IMR-90 (cell line): ENCODE measurements around the gene TMEM256. TPM values are rescaled to one million over a fixed set of nuclear protein-coding genes. Genes with fewer than 3 reads are reported as not detected.

Experiments used
- ATAC-seq: fragments of 200-7000 bp; cut with Tn5 transposase; 2 replicates; pipeline ENCODE4 v1.9.1; 2020; ENCODE audit warnings: low read depth, mild to moderate bottlenecking, moderate library complexity
- BruUV-seq: library from RNA; stranded (reverse); fragments of 400-500 nt; replicated peaks from 2 replicates; lab custom pipeline; 2021; lab: Mats Ljungman, UMichigan
- CTCF ChIA-PET: fragments of 300-600 bp; formaldehyde crosslinking; extraction: SDS; loops from one replicate; lab custom pipeline; 2021; ENCODE audit warnings: antibody characterized with exemption; lab: Yijun Ruan, JAX
- POLR2A ChIA-PET: fragments of 300-600 bp; sonication (Branson Sonifier 250); formaldehyde crosslinking; loops from one replicate; lab custom pipeline; 2022; ENCODE audit warnings: antibody characterized with exemption; ENCODE audit not compliant: unreplicated experiment; lab: Charles Lee
- DNase-seq: peaks from one replicate; pipeline ENCODE4 v3.0.0; 2013
- H2AFZ ChIP-seq: replicated peaks from 2 replicates; pipeline ENCODE3; 2013; ENCODE audit warnings: low read length, mild to moderate bottlenecking; ENCODE audit not compliant: poor library complexity
- H2AK5ac ChIP-seq: 2 replicates; pipeline ENCODE4 v1.6.1; 2013; ENCODE audit warnings: low read depth, low read length, inconsistent platforms
- H2AK9ac ChIP-seq: replicated peaks from 2 replicates; pipeline ENCODE3; 2013; ENCODE audit warnings: mild to moderate bottlenecking, low read depth, low read length, moderate library complexity; ENCODE audit not compliant: poor library complexity
- H2BK120ac ChIP-seq: 2 replicates; pipeline ENCODE4 v1.6.1; 2013; ENCODE audit warnings: low read depth, low read length, inconsistent platforms
- H2BK15ac ChIP-seq: 3 replicates; pipeline ENCODE4 v1.6.1; 2013; ENCODE audit warnings: low read depth, low read length, inconsistent platforms
- H2BK20ac ChIP-seq: 2 replicates; pipeline ENCODE4 v1.6.1; 2013; ENCODE audit warnings: low read depth, mild to moderate bottlenecking, inconsistent platforms, low read length, moderate library complexity
- H2BK5ac ChIP-seq: 2 replicates; pipeline ENCODE4 v1.6.1; 2013; ENCODE audit warnings: mild to moderate bottlenecking, low read depth, low read length, inconsistent platforms; ENCODE audit not compliant: poor library complexity, severe bottlenecking
- H3K14ac ChIP-seq: replicated peaks from 2 replicates; pipeline ENCODE4 v1.6.1; 2013; ENCODE audit warnings: low read depth, low read length, inconsistent platforms
- H3K18ac ChIP-seq: 2 replicates; pipeline ENCODE4 v1.6.1; 2013; ENCODE audit warnings: low read depth, low read length, control low read depth
- H3K23ac ChIP-seq: 2 replicates; pipeline ENCODE4 v1.6.1; 2013; ENCODE audit warnings: low read depth, low read length, inconsistent platforms
- H3K27ac ChIP-seq: 2 replicates; pipeline ENCODE4 v1.5.1; 2013; ENCODE audit warnings: mild to moderate bottlenecking, control low read depth, low read length; ENCODE audit not compliant: insufficient read depth
- H3K27me3 ChIP-seq: 2 replicates; pipeline ENCODE4 v1.6.1; 2013; ENCODE audit warnings: low read length; ENCODE audit not compliant: control insufficient read depth, insufficient read depth
- H3K36me3 ChIP-seq: 2 replicates; pipeline ENCODE4 v1.6.1; 2013; ENCODE audit warnings: low read length, mixed read lengths; ENCODE audit not compliant: control insufficient read depth, insufficient read depth
- H3K4ac ChIP-seq: 2 replicates; pipeline ENCODE4 v1.6.1; 2013; ENCODE audit warnings: low read depth, low read length, inconsistent platforms
- H3K4me1 ChIP-seq: 2 replicates; pipeline ENCODE4 v1.6.1; 2013; ENCODE audit warnings: low read length, mixed read lengths; ENCODE audit not compliant: control insufficient read depth, insufficient read depth
- H3K4me2 ChIP-seq: 2 replicates; pipeline ENCODE4 v1.6.1; 2013; ENCODE audit warnings: low read depth, mild to moderate bottlenecking, control low read depth, low read length, moderate library complexity
- H3K4me3 ChIP-seq: 2 replicates; pipeline ENCODE4 v1.5.1; 2013; ENCODE audit warnings: low read depth, mild to moderate bottlenecking, control low read depth, low read length, moderate library complexity; ENCODE audit not compliant: insufficient read depth
- H3K56ac ChIP-seq: 2 replicates; pipeline ENCODE4 v1.6.1; 2013; ENCODE audit warnings: low read length, inconsistent platforms; ENCODE audit not compliant: insufficient read depth; ENCODE audit errors: extremely low read depth
- H3K79me1 ChIP-seq, 2 experiments: 2 replicates each; pipeline ENCODE4 v1.6.1; 2013; ENCODE audit warnings: low read length in 2 of 2, inconsistent platforms in 1 of 2, low read depth in 1 of 2
- H3K9ac ChIP-seq: 2 replicates; pipeline ENCODE4 v1.6.1; 2013; ENCODE audit warnings: low read depth, low read length, control low read depth
- H3K9me1 ChIP-seq: 2 replicates; pipeline ENCODE4 v1.6.1; 2013; ENCODE audit warnings: low read length, inconsistent platforms; ENCODE audit not compliant: insufficient read depth
- H3K9me3 ChIP-seq: 2 replicates; pipeline ENCODE4 v1.6.1; 2013; ENCODE audit warnings: low read length; ENCODE audit not compliant: control insufficient read depth, insufficient read depth
- H4K20me1 ChIP-seq: 2 replicates; pipeline ENCODE4 v1.6.1; 2013; ENCODE audit warnings: low read length, inconsistent platforms; ENCODE audit not compliant: insufficient read depth
- H4K5ac ChIP-seq: 2 replicates; pipeline ENCODE4 v1.6.1; 2013; ENCODE audit warnings: mild to moderate bottlenecking, low read depth, low read length, control low read depth
- H4K8ac ChIP-seq, 2 experiments: 2 replicates each; pipeline ENCODE4 v1.6.1; 2013; ENCODE audit warnings: low read depth in 2 of 2, low read length in 2 of 2, control low read depth in 1 of 2, inconsistent platforms in 1 of 2
- H4K91ac ChIP-seq: 2 replicates; pipeline ENCODE4 v1.6.1; 2013; ENCODE audit warnings: low read depth, low read length, inconsistent platforms; ENCODE audit not compliant: insufficient read depth
- BHLHE40 ChIP-seq: fragments of 150-350 bp; IDR thresholded peaks from 2 replicates; pipeline ENCODE4 v1.6.1; 2016; ENCODE audit warnings: mild to moderate bottlenecking, low read depth, low read length
- CEBPB ChIP-seq: IDR thresholded peaks from 2 replicates; pipeline ENCODE4 v1.6.1; 2012; ENCODE audit warnings: low read depth, low read length, improper control_type of control experiment
- CHD1 ChIP-seq: IDR thresholded peaks from 2 replicates; pipeline ENCODE4 v1.6.1; 2012; ENCODE audit warnings: low read depth, low read length, improper control_type of control experiment
- FOS ChIP-seq: fragments of 150-350 bp; IDR thresholded peaks from 2 replicates; pipeline ENCODE4 v1.6.1; 2016; ENCODE audit warnings: low read depth, low read length
- MAFK ChIP-seq: IDR thresholded peaks from 2 replicates; pipeline ENCODE4 v1.6.1; 2012; ENCODE audit warnings: low read depth, low read length, improper control_type of control experiment
- MAZ ChIP-seq: IDR thresholded peaks from 2 replicates; pipeline ENCODE4 v1.6.1; 2012; ENCODE audit warnings: low read depth, mild to moderate bottlenecking, low read length, improper control_type of control experiment, moderate library complexity, borderline replicate concordance
- MXI1 ChIP-seq: IDR thresholded peaks from 2 replicates; pipeline ENCODE4 v1.6.1; 2012; ENCODE audit warnings: low read depth, mild to moderate bottlenecking, low read length, moderate library complexity, borderline replicate concordance
- NFE2L2 ChIP-seq: fragments of 150-350 bp; IDR thresholded peaks from 2 replicates; pipeline ENCODE4 v1.6.1; 2016; ENCODE audit warnings: low read depth, mild to moderate bottlenecking, low read length
- POLR2A ChIP-seq: IDR thresholded peaks from 2 replicates; pipeline ENCODE4 v1.6.1; 2012; ENCODE audit warnings: mild to moderate bottlenecking, low read depth, low read length
- RAD21 ChIP-seq: IDR thresholded peaks from 2 replicates; pipeline ENCODE4 v1.6.1; 2012; ENCODE audit warnings: low read length, improper control_type of control experiment
- RCOR1 ChIP-seq: IDR thresholded peaks from 2 replicates; pipeline ENCODE4 v1.6.1; 2012; ENCODE audit warnings: mild to moderate bottlenecking, low read length, improper control_type of control experiment; ENCODE audit not compliant: insufficient replicate concordance
- RFX5 ChIP-seq: IDR thresholded peaks from 2 replicates; pipeline ENCODE4 v1.8.0; 2012; ENCODE audit warnings: low read depth, mild to moderate bottlenecking, low read length, moderate library complexity
- SMC3 ChIP-seq: fragments of 150-350 bp; IDR thresholded peaks from 2 replicates; pipeline ENCODE4 v1.6.1; 2016; ENCODE audit warnings: low read depth, mild to moderate bottlenecking, antibody characterized with exemption, low read length, moderate library complexity
- WGBS, 2 experiments: methylation state at CpG; one replicate each; pipeline versions ENCODE4 v1.1.5 to v1.1.7; 2013; ENCODE audit warnings: missing lambda C conversion rate in 2 of 2; ENCODE audit not compliant: insufficient read length in 1 of 2; ENCODE audit errors: extremely low coverage in 2 of 2; 5-methylcytosine and 5-hydroxymethylcytosine counted together
- dilution Hi-C: fragments of 300-500 bp; cut with HindIII; formaldehyde crosslinking; loops from one replicate; pipeline ENCODE4 v1.14.3; 2018; ENCODE audit warnings: low sequenced_read_pairs; ENCODE audit not compliant: unreplicated experiment
- in situ Hi-C: fragments of 300-500 bp; cut with MboI; formaldehyde crosslinking; loops from 3 replicates; pipeline ENCODE4 v1.14.3; 2019; ENCODE audit warnings: low sequenced_read_pairs, inconsistent platforms, mixed read lengths
- intact Hi-C: fragments of 100-400 bp; cut with micrococcal nuclease; formaldehyde crosslinking; loops from 2 replicates; pipeline ENCODE4 v1.10.0; 2022
- polyA plus RNA-seq, 3 experiments: library from polyadenylated mRNA; depleted of rRNA; stranded (reverse); fragments of >200 nt; gene quantifications; 2 replicates each; pipeline ENCODE4 v1.2.3, GENCODE V29; 2012; ENCODE audit warnings: low replicate concordance in 1 of 3
- total RNA-seq: library from RNA; depleted of rRNA; stranded (reverse); fragments of >200 nt; gene quantifications from 2 replicates; pipeline ENCODE4 v1.2.3, GENCODE V29; 2012
- TF ChIP-seq, protein P1 (sequence below): conservative IDR thresholded peaks from 2 replicates; pipeline ENCODE4 v1.5.1; 2012; ENCODE audit warnings: mild to moderate bottlenecking, low read depth, low read length, improper control_type of control experiment
- TF ChIP-seq, protein P2 (sequence below): fragments of 150-350 bp; IDR thresholded peaks from 2 replicates; pipeline ENCODE4 v1.6.1; 2016; ENCODE audit warnings: low read depth, mild to moderate bottlenecking, low read length, moderate library complexity, borderline replicate concordance
- TF ChIP-seq, protein P3 (sequence below): fragments of 150-350 bp; IDR thresholded peaks from 2 replicates; pipeline ENCODE4 v1.6.1; 2017; ENCODE audit warnings: mild to moderate bottlenecking, antibody characterized with exemption, low read length, low read depth

The TMEM256 gene
- total and polyA plus RNA-seq, 2 of the 4 experiments (the other 2 are of a cell fraction) = 38.4 to 174 TPM

DNA sequence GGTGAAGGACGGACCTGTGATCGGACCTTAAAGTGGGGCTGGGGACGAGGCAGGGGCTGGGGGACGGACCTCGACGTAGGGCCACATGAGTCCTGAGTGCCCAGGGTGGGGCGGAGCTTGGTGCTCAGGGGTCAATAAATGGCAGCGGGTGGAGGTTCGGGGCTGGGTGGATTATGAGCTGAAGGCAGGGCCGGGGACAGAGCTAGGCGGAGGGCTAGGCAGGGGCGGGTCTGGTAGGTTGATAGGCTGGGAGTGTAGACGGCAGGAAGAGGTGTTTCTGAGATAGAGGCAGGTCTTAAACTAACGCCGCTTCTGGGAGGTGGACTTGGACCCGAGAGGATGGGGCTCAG lies 41.7 kb upstream of the TMEM256 start:
- H3K36me3 ChIP-seq = no peaks in the 10 kb centered on the region
- no peak overlapping the region; the same call in 2 of the 3 replicates for H2BK15ac ChIP-seq
- no peak overlapping the region for H2BK20ac ChIP-seq
- H3K4ac ChIP-seq = no peak overlapping the region
- ATAC-seq (peak; percentile 3), DNase-seq (no peak)
- POLR2A ChIA-PET = no interaction called here
- dilution Hi-C loops = no loop called here
- H3K4me3 ChIP-seq = peak overlapping the region; percentile 32
- H3K56ac ChIP-seq = no peak overlapping the region
- no TSS peak for BruUV-seq
- H4K20me1 ChIP-seq = 0 out of 2 replicates have a peak, but pooled peaks cover 1% of the 10 kb centered on the region
- peaks cover 17% of the 10 kb centered on the region for H3K4me1 ChIP-seq
- H3K18ac ChIP-seq = no peak overlapping the region
- no peak overlapping the region for H4K91ac ChIP-seq
- H3K9ac ChIP-seq = no peak overlapping the region
- H2AK5ac ChIP-seq = 0 out of 2 replicates have a peak overlapping the region, but pooled peaks have one; percentile 45
- TF ChIP-seq CEBPB = no peak
- no peak for TF ChIP-seq MAFK
- no peak for TF ChIP-seq SMC3
- TF ChIP-seq RCOR1 = no peak
- no peak for TF ChIP-seq BHLHE40
- no peak for TF ChIP-seq MXI1
- no peak for TF ChIP-seq FOS
- TF ChIP-seq, protein P1, sequence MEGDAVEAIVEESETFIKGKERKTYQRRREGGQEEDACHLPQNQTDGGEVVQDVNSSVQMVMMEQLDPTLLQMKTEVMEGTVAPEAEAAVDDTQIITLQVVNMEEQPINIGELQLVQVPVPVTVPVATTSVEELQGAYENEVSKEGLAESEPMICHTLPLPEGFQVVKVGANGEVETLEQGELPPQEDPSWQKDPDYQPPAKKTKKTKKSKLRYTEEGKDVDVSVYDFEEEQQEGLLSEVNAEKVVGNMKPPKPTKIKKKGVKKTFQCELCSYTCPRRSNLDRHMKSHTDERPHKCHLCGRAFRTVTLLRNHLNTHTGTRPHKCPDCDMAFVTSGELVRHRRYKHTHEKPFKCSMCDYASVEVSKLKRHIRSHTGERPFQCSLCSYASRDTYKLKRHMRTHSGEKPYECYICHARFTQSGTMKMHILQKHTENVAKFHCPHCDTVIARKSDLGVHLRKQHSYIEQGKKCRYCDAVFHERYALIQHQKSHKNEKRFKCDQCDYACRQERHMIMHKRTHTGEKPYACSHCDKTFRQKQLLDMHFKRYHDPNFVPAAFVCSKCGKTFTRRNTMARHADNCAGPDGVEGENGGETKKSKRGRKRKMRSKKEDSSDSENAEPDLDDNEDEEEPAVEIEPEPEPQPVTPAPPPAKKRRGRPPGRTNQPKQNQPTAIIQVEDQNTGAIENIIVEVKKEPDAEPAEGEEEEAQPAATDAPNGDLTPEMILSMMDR = no peak
- no peak for TF ChIP-seq NFE2L2
- TF ChIP-seq, protein P2, sequence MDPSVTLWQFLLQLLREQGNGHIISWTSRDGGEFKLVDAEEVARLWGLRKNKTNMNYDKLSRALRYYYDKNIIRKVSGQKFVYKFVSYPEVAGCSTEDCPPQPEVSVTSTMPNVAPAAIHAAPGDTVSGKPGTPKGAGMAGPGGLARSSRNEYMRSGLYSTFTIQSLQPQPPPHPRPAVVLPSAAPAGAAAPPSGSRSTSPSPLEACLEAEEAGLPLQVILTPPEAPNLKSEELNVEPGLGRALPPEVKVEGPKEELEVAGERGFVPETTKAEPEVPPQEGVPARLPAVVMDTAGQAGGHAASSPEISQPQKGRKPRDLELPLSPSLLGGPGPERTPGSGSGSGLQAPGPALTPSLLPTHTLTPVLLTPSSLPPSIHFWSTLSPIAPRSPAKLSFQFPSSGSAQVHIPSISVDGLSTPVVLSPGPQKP = no peak
- TF ChIP-seq, protein P3, sequence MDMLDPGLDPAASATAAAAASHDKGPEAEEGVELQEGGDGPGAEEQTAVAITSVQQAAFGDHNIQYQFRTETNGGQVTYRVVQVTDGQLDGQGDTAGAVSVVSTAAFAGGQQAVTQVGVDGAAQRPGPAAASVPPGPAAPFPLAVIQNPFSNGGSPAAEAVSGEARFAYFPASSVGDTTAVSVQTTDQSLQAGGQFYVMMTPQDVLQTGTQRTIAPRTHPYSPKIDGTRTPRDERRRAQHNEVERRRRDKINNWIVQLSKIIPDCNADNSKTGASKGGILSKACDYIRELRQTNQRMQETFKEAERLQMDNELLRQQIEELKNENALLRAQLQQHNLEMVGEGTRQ = no peak
- no peak for TF ChIP-seq RFX5
- TF ChIP-seq CHD1 = no peak
- no peak for TF ChIP-seq MAZ
- TF ChIP-seq POLR2A = no peak
- TF ChIP-seq RAD21 = no peak
- H3K27me3 ChIP-seq = peaks cover 31% of the 10 kb centered on the region
- no peaks in the 10 kb centered on the region for H3K79me1 ChIP-seq
- CTCF ChIA-PET = interaction anchor here (0.6 to 1.4 kb wide), 2 partner anchors 9 to 14 kb away, joined by 3 to 6 read pairs; no protein-coding TSS in a partner anchor
- no peak overlapping the region for H3K27ac ChIP-seq
- no peak overlapping the region for H2BK5ac ChIP-seq
- no peak overlapping the region for H4K5ac ChIP-seq
- WGBS, 2 experiments = 10% methylated on average over 2 of the region's 16 CpGs; no CpG with 5 or more reads in 1 of the 2 experiments
- peak overlapping the region; percentile 91 for H2AFZ ChIP-seq
- peak overlapping the region; percentile 81 for H3K4me2 ChIP-seq
- peak overlapping the region in 1 of 2 experiments; percentile 36; a peak in 1 of 4 replicates for H4K8ac ChIP-seq
- in situ Hi-C loops = no loop called here
- H3K14ac ChIP-seq = no peak overlapping the region
- H2BK120ac ChIP-seq = no peak overlapping the region
- H2AK9ac ChIP-seq = no peak overlapping the region
- no peaks in the 10 kb centered on the region for H3K9me3 ChIP-seq
- H3K23ac ChIP-seq = no peak overlapping the region
- 0 out of 2 replicates have a peak, but pooled peaks cover 8% of the 10 kb centered on the region for H3K9me1 ChIP-seq
- intact Hi-C loops = no loop called here
